ENCODE results near the gene PBOV1. TPM values are rescaled to one million over a fixed set of nuclear protein-coding genes. Genes with fewer than 3 reads are reported as not detected.

PBOV1 gene
- total RNA-seq, 1 donor, result not detected

DNA sequence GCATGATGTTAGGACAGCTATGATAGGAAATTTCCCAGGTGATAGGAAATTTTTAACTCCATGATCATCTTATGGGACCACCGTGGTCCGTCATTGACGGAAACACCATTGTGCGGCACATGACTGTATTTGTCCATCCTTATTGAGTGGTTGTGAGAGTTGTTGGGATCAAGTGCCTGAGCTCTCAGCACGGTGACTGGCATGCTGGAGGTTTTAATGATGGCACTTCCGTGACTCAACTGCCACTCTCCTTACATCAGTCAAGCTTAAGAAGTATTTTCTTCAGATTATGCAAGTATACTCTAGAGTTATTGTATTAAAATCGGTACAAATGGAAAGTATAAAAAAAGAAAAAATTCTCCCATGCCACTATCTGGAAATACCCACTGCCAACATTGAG lies 20.7 kb downstream of the PBOV1 start:
- Histone ChIP-seq H3K79me2 (ENCODE audit: insufficient read depth, low read length) (no peaks in the 10 kb centered on the region), H3K36me3 (ENCODE audit: insufficient read depth, low read length) (no peaks in the 10 kb centered on the region), H4K20me1 (ENCODE audit: insufficient read depth, low read length) (no peaks in the 10 kb centered on the region), H3K4me1 (ENCODE audit: insufficient read depth, low read length) (no peaks in the 10 kb centered on the region), H3K4me3 (ENCODE audit: insufficient read depth, low read length) (no peak overlapping the region), H3K27ac (ENCODE audit: low read depth, low read length) (no peak overlapping the region), H2AFZ (ENCODE audit: low read length) (no peak overlapping the region), H3K9me3 (ENCODE audit: low read depth, low read length) (no peaks in the 10 kb centered on the region), H3K4me2 (ENCODE audit: insufficient read depth, low read length) (no peak overlapping the region), H3K27me3 (ENCODE audit: insufficient read depth, low read length) (no peaks in the 10 kb centered on the region)
- DNase-seq (ENCODE audit: insufficient read length, low spot score, missing footprints), result no peak
- TF ChIP-seq, protein P1, sequence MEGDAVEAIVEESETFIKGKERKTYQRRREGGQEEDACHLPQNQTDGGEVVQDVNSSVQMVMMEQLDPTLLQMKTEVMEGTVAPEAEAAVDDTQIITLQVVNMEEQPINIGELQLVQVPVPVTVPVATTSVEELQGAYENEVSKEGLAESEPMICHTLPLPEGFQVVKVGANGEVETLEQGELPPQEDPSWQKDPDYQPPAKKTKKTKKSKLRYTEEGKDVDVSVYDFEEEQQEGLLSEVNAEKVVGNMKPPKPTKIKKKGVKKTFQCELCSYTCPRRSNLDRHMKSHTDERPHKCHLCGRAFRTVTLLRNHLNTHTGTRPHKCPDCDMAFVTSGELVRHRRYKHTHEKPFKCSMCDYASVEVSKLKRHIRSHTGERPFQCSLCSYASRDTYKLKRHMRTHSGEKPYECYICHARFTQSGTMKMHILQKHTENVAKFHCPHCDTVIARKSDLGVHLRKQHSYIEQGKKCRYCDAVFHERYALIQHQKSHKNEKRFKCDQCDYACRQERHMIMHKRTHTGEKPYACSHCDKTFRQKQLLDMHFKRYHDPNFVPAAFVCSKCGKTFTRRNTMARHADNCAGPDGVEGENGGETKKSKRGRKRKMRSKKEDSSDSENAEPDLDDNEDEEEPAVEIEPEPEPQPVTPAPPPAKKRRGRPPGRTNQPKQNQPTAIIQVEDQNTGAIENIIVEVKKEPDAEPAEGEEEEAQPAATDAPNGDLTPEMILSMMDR (IDR thresholded peaks at IDR 0.05; ENCODE audit: extremely low read depth, low read depth, low read length), result no peak

DNA sequence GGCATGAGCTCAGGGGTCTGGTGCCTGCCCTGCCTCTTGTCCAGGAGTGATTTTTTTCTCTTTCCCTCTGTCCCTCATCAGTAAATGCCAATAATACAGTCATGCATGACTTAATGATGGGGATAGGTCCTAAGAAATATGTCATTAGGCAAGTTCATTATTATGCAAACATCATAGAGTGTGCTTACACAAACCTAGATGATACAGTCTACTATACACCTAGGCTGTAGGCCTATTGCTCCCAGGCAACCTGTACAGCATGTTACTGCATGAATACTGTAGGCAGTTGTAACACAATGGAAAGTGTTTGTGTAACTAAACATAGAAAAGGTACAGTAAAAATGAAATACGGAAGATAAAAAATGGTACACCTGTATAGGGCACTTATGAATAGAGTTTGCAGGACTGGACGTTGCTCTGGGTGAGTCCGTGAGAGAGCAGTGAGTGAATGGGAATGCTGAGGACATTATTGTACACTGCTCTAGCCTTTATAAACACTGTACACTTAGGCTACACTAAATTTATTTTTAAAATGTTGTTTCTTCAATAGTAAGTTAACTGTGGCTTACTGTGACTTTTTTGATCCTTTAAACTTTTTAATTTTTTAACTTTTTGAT lies 22.1 kb downstream of the PBOV1 start:
- H3K4me2 ChIP-seq (ENCODE audit: insufficient read depth, low read length), result no peak overlapping the region
- H2AFZ ChIP-seq (ENCODE audit: low read length), result no peak overlapping the region
- no peaks in the 10 kb centered on the region for H3K4me1 ChIP-seq (ENCODE audit: insufficient read depth, low read length)
- no peak overlapping the region for H3K27ac ChIP-seq (ENCODE audit: low read depth, low read length)
- H3K9me3 ChIP-seq (ENCODE audit: low read depth, low read length), result no peaks in the 10 kb centered on the region
- no peaks in the 10 kb centered on the region for H3K36me3 ChIP-seq (ENCODE audit: insufficient read depth, low read length)
- no peak for DNase-seq (ENCODE audit: insufficient read length, low spot score, missing footprints)
- no peaks in the 10 kb centered on the region for H4K20me1 ChIP-seq (ENCODE audit: insufficient read depth, low read length)
- H3K27me3 ChIP-seq (ENCODE audit: insufficient read depth, low read length), result no peaks in the 10 kb centered on the region
- TF ChIP-seq, protein P1 (IDR thresholded peaks at IDR 0.05; ENCODE audit: extremely low read depth, low read depth, low read length), result no peak
- H3K79me2 ChIP-seq (ENCODE audit: insufficient read depth, low read length), result no peaks in the 10 kb centered on the region
- no peak overlapping the region for H3K4me3 ChIP-seq (ENCODE audit: insufficient read depth, low read length)

DNA sequence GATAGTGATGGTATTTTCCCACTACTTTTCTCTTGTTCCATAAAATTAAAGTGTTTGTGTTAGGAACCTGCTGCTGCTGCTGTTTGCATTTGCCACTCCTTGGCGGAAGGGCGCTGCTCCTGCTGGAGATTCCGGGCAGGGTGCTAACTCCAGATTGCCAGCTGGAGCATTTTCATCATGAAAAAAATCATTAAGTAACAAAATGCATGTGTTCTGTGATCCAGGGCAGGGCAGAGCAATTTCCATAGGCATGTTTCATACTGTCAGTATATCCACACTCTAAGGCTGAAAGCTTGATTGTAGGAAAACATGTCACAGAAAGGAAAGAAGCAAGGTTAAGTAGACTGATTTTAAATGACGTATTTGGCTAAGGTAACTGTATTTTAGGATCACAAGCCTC lies 24.0 kb downstream of the PBOV1 start:
- H3K4me1 ChIP-seq (ENCODE audit: insufficient read depth, low read length), result no peaks in the 10 kb centered on the region
- H3K79me2 ChIP-seq (ENCODE audit: insufficient read depth, low read length), result no peaks in the 10 kb centered on the region
- TF ChIP-seq, protein P1 (IDR thresholded peaks at IDR 0.05; ENCODE audit: extremely low read depth, low read depth, low read length), result no peak
- peaks cover 3% of the 10 kb centered on the region for H3K27me3 ChIP-seq (ENCODE audit: insufficient read depth, low read length)
- no peaks in the 10 kb centered on the region for H3K9me3 ChIP-seq (ENCODE audit: low read depth, low read length)
- no peak overlapping the region for H3K4me3 ChIP-seq (ENCODE audit: insufficient read depth, low read length)
- no peak overlapping the region for H3K27ac ChIP-seq (ENCODE audit: low read depth, low read length)
- H3K36me3 ChIP-seq (ENCODE audit: insufficient read depth, low read length), result no peaks in the 10 kb centered on the region
- H2AFZ ChIP-seq (ENCODE audit: low read length), result no peak overlapping the region
- H4K20me1 ChIP-seq (ENCODE audit: insufficient read depth, low read length), result no peaks in the 10 kb centered on the region
- no peak overlapping the region for H3K4me2 ChIP-seq (ENCODE audit: insufficient read depth, low read length)
- DNase-seq (ENCODE audit: insufficient read length, low spot score, missing footprints), result no peak

DNA sequence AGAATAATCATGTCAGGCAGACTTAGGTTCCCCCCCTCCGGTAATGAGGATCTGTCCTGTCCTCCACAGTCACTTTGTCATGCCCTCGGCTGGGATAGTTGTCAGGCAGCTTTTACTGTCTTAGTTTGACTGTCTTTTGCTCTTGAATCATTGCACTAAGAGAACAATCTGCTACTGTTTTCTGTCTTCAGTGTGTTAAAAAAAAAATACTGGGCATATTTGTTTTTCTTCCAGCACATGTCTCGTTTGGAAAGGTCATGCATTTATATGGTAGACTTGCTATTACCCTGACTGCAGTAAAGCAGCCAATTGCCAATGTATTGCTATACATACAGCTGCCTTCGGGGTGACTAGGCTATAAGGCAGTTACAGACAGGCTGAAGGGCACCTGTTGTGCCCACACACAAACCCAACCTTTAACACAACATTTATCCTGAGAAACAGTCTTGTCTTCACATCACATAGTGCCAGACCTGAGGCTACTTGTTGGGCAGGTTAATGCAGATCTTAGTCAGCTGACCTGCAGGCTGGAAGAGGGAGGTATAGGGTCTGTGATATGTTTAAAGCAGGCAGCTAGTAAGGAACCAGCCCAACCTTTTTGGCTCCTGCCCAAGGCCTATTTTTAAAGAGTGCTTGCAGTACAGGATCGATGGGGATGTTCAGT lies 29.9 kb downstream of the PBOV1 start:
- Histone ChIP-seq H3K36me3 (ENCODE audit: insufficient read depth, low read length) (no peaks in the 10 kb centered on the region), H3K4me2 (ENCODE audit: insufficient read depth, low read length) (no peak overlapping the region), H3K4me3 (ENCODE audit: insufficient read depth, low read length) (no peak overlapping the region), H3K79me2 (ENCODE audit: insufficient read depth, low read length) (no peaks in the 10 kb centered on the region), H2AFZ (ENCODE audit: low read length) (no peak overlapping the region), H3K9me3 (ENCODE audit: low read depth, low read length) (no peaks in the 10 kb centered on the region), H3K27me3 (ENCODE audit: insufficient read depth, low read length) (peaks cover 8% of the 10 kb centered on the region), H3K4me1 (ENCODE audit: insufficient read depth, low read length) (no peaks in the 10 kb centered on the region), H3K27ac (ENCODE audit: low read depth, low read length) (no peak overlapping the region), H4K20me1 (ENCODE audit: insufficient read depth, low read length) (no peaks in the 10 kb centered on the region)
- TF ChIP-seq, protein P1 (IDR thresholded peaks at IDR 0.05; ENCODE audit: extremely low read depth, low read depth, low read length), result no peak
- no peak for DNase-seq (ENCODE audit: insufficient read length, low spot score, missing footprints)
